GM18507 (cell line): ENCODE measurements around the gene ANK2.

Experiments
- DNase-seq: peaks from one replicate; pipeline ENCODE4 v3.0.0; 2011; ENCODE audit warnings: low read depth; ENCODE audit not compliant: insufficient read length; ENCODE audit errors: extremely low spot score
- FAIRE-seq: peaks from 2 replicates; lab custom pipeline; 2011; peaks lifted over from hg19 to GRCh38; lab: Jason Lieb, UNC

ANK2 gene

GRCh38 chr4:113407409-113407808 lies 358.0 kb downstream of the ANK2 start:
- DNase-seq (no peak), FAIRE-seq (no peak)

GRCh38 chr4:113409181-113409580 lies 359.7 kb downstream of the ANK2 start:
- no peak for FAIRE-seq
- DNase-seq: no peak

GRCh38 chr4:113410686-113411085 lies 361.2 kb downstream of the ANK2 start:
- DNase-seq: no peak
- no peak for FAIRE-seq

GRCh38 chr4:113411496-113411938 lies 362.1 kb downstream of the ANK2 start:
- FAIRE-seq (no peak), DNase-seq (no peak)

GRCh38 chr4:113419631-113420030 lies 370.2 kb downstream of the ANK2 start:
- FAIRE-seq: no peak

GRCh38 chr4:113420938-113421337 lies 371.5 kb downstream of the ANK2 start:
- DNase-seq: no peak
- FAIRE-seq: no peak

More at GRCh38 chr4:113419631-113420030, 370.2 kb downstream of the ANK2 start:
- DNase-seq: no peak

- no peak for FAIRE-seq
- no peak for DNase-seq
Observed at GRCh38 chr4:113423631-113424030, 374.2 kb downstream of the ANK2 start.

- FAIRE-seq (no peak), DNase-seq (no peak)
Observed at GRCh38 chr4:113433116-113433515, 383.7 kb downstream of the ANK2 start.
